Measurements from ENCODE around the gene ARL2.

ARL2 gene

GRCh38 chr11:65045061-65045460 is 31.1 kb downstream of the ARL2 start:
- no peaks in the 10 kb centered on the region for H3F3A ChIP-seq (ENCODE audit: insufficient read depth, low read length)
- peaks cover 20% of the 10 kb centered on the region for H3K36me3 ChIP-seq (ENCODE audit: insufficient read depth, low read length)
- no peaks in the 10 kb centered on the region for H3K9me2 ChIP-seq (ENCODE audit: low read depth, low read length)
- no peaks in the 10 kb centered on the region for H4K20me1 ChIP-seq (ENCODE audit: insufficient read depth, low read length)
- peaks cover 23% of the 10 kb centered on the region for H3K4me1 ChIP-seq (ENCODE audit: insufficient read depth, low read length, severe bottlenecking)
- no peak overlapping the region for H3K4me2 ChIP-seq (ENCODE audit: low read length)
- no peak overlapping the region for H3K27ac ChIP-seq (ENCODE audit: low read depth, low read length, poor library complexity, severe bottlenecking)
- no peak overlapping the region for H2AFZ ChIP-seq (ENCODE audit: low read length)
- H3K79me2 ChIP-seq (ENCODE audit: insufficient read depth, low read length) = no peaks in the 10 kb centered on the region
- no peaks in the 10 kb centered on the region for H3K27me3 ChIP-seq (ENCODE audit: insufficient read depth, low read length)
- H3K9me3 ChIP-seq (ENCODE audit: low read length) = no peaks in the 10 kb centered on the region
- no peak overlapping the region for H3K4me3 ChIP-seq (ENCODE audit: low read depth, low read length, poor library complexity, severe bottlenecking)
- no peak overlapping the region for H3K9ac ChIP-seq (ENCODE audit: low read length)
- TF ChIP-seq EZH2 (IDR thresholded peaks at IDR 0.05; ENCODE audit: borderline replicate concordance, low read length) (no peak), CTCF (IDR thresholded peaks at IDR 0.05; ENCODE audit: low read length) (no peak)

- H3K9me2 ChIP-seq (ENCODE audit: low read depth, low read length) = no peaks in the 10 kb centered on the region
- no peak overlapping the region for H2AFZ ChIP-seq (ENCODE audit: low read length)
- H3K9me3 ChIP-seq (ENCODE audit: low read length) = no peaks in the 10 kb centered on the region
- no peak overlapping the region for H3K9ac ChIP-seq (ENCODE audit: low read length)
- H3K4me2 ChIP-seq (ENCODE audit: low read length) = no peak overlapping the region
- peaks cover 17% of the 10 kb centered on the region for H3K4me1 ChIP-seq (ENCODE audit: insufficient read depth, low read length, severe bottlenecking)
- no peaks in the 10 kb centered on the region for H3K79me2 ChIP-seq (ENCODE audit: insufficient read depth, low read length)
- no peaks in the 10 kb centered on the region for H4K20me1 ChIP-seq (ENCODE audit: insufficient read depth, low read length)
- H3K27ac ChIP-seq (ENCODE audit: low read depth, low read length, poor library complexity, severe bottlenecking) = no peak overlapping the region
- TF ChIP-seq CTCF (IDR thresholded peaks at IDR 0.05; ENCODE audit: low read length) (no peak), EZH2 (IDR thresholded peaks at IDR 0.05; ENCODE audit: borderline replicate concordance, low read length) (no peak)
- no peaks in the 10 kb centered on the region for H3K27me3 ChIP-seq (ENCODE audit: insufficient read depth, low read length)
- no peaks in the 10 kb centered on the region for H3F3A ChIP-seq (ENCODE audit: insufficient read depth, low read length)
- H3K36me3 ChIP-seq (ENCODE audit: insufficient read depth, low read length) = peaks cover 20% of the 10 kb centered on the region
- no peak overlapping the region for H3K4me3 ChIP-seq (ENCODE audit: low read depth, low read length, poor library complexity, severe bottlenecking)
Measured at GRCh38 chr11:65045728-65046127, 31.8 kb downstream of the ARL2 start.

GRCh38 chr11:65047581-65048422 is 33.8 kb downstream of the ARL2 start:
- Histone ChIP-seq H4K20me1 (ENCODE audit: insufficient read depth, low read length) (no peaks in the 10 kb centered on the region), H3K27me3 (ENCODE audit: insufficient read depth, low read length) (no peaks in the 10 kb centered on the region), H2AFZ (ENCODE audit: low read length) (no peak overlapping the region), H3K9ac (ENCODE audit: low read length) (no peak overlapping the region), H3F3A (ENCODE audit: insufficient read depth, low read length) (no peaks in the 10 kb centered on the region), H3K9me2 (ENCODE audit: low read depth, low read length) (no peaks in the 10 kb centered on the region), H3K27ac (ENCODE audit: low read depth, low read length, poor library complexity, severe bottlenecking) (no peak overlapping the region), H3K79me2 (ENCODE audit: insufficient read depth, low read length) (no peaks in the 10 kb centered on the region), H3K9me3 (ENCODE audit: low read length) (no peaks in the 10 kb centered on the region), H3K4me1 (ENCODE audit: insufficient read depth, low read length, severe bottlenecking) (peaks cover 6% of the 10 kb centered on the region), H3K36me3 (ENCODE audit: insufficient read depth, low read length) (peaks cover 20% of the 10 kb centered on the region), H3K4me2 (ENCODE audit: low read length) (peak overlapping the region; percentile 34; the same call in 1 of the 2 replicates), H3K4me3 (ENCODE audit: low read depth, low read length, poor library complexity, severe bottlenecking) (peak overlapping the region; percentile 22)
- TF ChIP-seq CTCF (IDR thresholded peaks at IDR 0.05; ENCODE audit: low read length) = no peak
- no peak for TF ChIP-seq EZH2 (IDR thresholded peaks at IDR 0.05; ENCODE audit: borderline replicate concordance, low read length)
